HepG2 (cell line): ENCODE measurements around the gene DOK1. TPM values are rescaled to one million over a fixed set of nuclear protein-coding genes. Genes with fewer than 3 reads are reported as not detected.

ENCODE experiments used
- ASH2L ChIP-seq: fragments of 300-600, 200-600 bp; sonication (generic); IDR thresholded peaks from 2 replicates; pipeline ENCODE4 v1.7.0; 2017; ENCODE audit warnings: low read depth, mild to moderate bottlenecking, moderate library complexity, mixed read lengths, low read length; ENCODE audit not compliant: insufficient read length
- CCDC6 ChIP-seq: sonication (generic); formaldehyde crosslinking; IDR thresholded peaks from 2 replicates; pipeline ENCODE4 v1.8.1; 2022; ENCODE audit warnings: mild to moderate bottlenecking, missing genetic modification reagents, moderate library complexity
- CREB1 ChIP-seq, 2 experiments: fragments of 450-650 bp in 1 of 2; IDR thresholded peaks; 2 replicates each; pipeline ENCODE4 v1.6.1; 2016 to 2017; ENCODE audit warnings: control low read depth in 1 of 2, mild to moderate bottlenecking in 1 of 2, missing compliant biosample characterization in 1 of 2, missing genetic modification characterization in 1 of 2
- DNMT3B ChIP-seq: conservative IDR thresholded peaks from 2 replicates; pipeline ENCODE4 v1.6.1; 2016; ENCODE audit warnings: missing biosample characterization, control low read depth
- EED ChIP-seq: sonication (generic); formaldehyde crosslinking; IDR thresholded peaks from 2 replicates; pipeline ENCODE4 v1.5.0; 2020; ENCODE audit warnings: mild to moderate bottlenecking, missing genetic modification reagents
- FOXA1 ChIP-seq, 2 experiments: fragments of 450-650 bp in 1 of 2; sonication (generic) in 1 of 2; formaldehyde crosslinking in 1 of 2; IDR thresholded peaks; 2 replicates each; pipeline versions ENCODE4 v1.4.0 to v1.6.1; 2016 to 2020; ENCODE audit warnings: missing genetic modification reagents in 1 of 2
- HNF1A ChIP-seq, 2 experiments: sonication (generic) in 1 of 2; formaldehyde crosslinking in 1 of 2; IDR thresholded peaks; 2 replicates each; pipeline versions ENCODE4 v1.4.0 to v1.6.1; 2016 to 2020; ENCODE audit warnings: borderline replicate concordance in 1 of 2, low read depth in 1 of 2, mild to moderate bottlenecking in 1 of 2, missing genetic modification reagents in 1 of 2
- KDM2A ChIP-seq: sonication (generic); formaldehyde crosslinking; IDR thresholded peaks from 2 replicates; pipeline ENCODE4 v1.4.0; 2020; ENCODE audit warnings: low read depth, missing genetic modification reagents, borderline replicate concordance
- MED13 ChIP-seq: sonication (generic); formaldehyde crosslinking; IDR thresholded peaks from 2 replicates; pipeline ENCODE4 v1.5.0; 2020; ENCODE audit warnings: missing genetic modification reagents
- MTA1 ChIP-seq: sonication (generic); formaldehyde crosslinking; IDR thresholded peaks from 2 replicates; pipeline ENCODE4 v1.4.0; 2020; ENCODE audit warnings: missing genetic modification reagents, mild to moderate bottlenecking, borderline replicate concordance
- PITX1 ChIP-seq: sonication (generic); formaldehyde crosslinking; IDR thresholded peaks from 2 replicates; pipeline ENCODE4 v1.5.1; 2020; ENCODE audit warnings: mild to moderate bottlenecking, missing genetic modification reagents
- POLR2A ChIP-seq, 2 experiments: IDR thresholded peaks; 2 replicates each; pipeline ENCODE4 v1.6.1; 2011; ENCODE audit warnings: low read depth in 2 of 2, low read length in 2 of 2, mild to moderate bottlenecking in 1 of 2, moderate library complexity in 1 of 2; ENCODE audit not compliant: insufficient read depth in 1 of 2
- PRPF4 ChIP-seq: fragments of 200-400 bp; formaldehyde crosslinking; IDR thresholded peaks from 2 replicates; pipeline ENCODE4 v1.6.1; 2016; ENCODE audit warnings: low read length, low read depth; ENCODE audit not compliant: poor library complexity, severe bottlenecking
- SSRP1 ChIP-seq: IDR thresholded peaks from 2 replicates; pipeline ENCODE4 v1.6.1; 2016; ENCODE audit warnings: control low read depth
- ZC3H13 ChIP-seq: sonication (generic); formaldehyde crosslinking; IDR thresholded peaks from 2 replicates; pipeline ENCODE4 v1.8.1; 2023; ENCODE audit warnings: mild to moderate bottlenecking, missing genetic modification reagents, moderate library complexity
- ZNF121 ChIP-seq: sonication (generic); formaldehyde crosslinking; IDR thresholded peaks from 2 replicates; pipeline ENCODE4 v1.5.0; 2020; ENCODE audit warnings: mild to moderate bottlenecking, missing genetic modification reagents
- ZNF383 ChIP-seq: sonication (generic); formaldehyde crosslinking; IDR thresholded peaks from 2 replicates; pipeline ENCODE4 v1.4.0; 2020; ENCODE audit warnings: missing genetic modification reagents, mild to moderate bottlenecking, borderline replicate concordance
- ZNF547 ChIP-seq: sonication (generic); formaldehyde crosslinking; IDR thresholded peaks from 2 replicates; pipeline ENCODE4 v1.5.1; 2020; ENCODE audit warnings: mild to moderate bottlenecking, missing genetic modification reagents
- ZNF563 ChIP-seq: sonication (generic); formaldehyde crosslinking; IDR thresholded peaks from 2 replicates; pipeline ENCODE4 v1.8.0; 2022; ENCODE audit warnings: mild to moderate bottlenecking, moderate library complexity, missing genetic modification reagents
- ZNF607 ChIP-seq: sonication (generic); formaldehyde crosslinking; IDR thresholded peaks from 2 replicates; pipeline ENCODE4 v1.5.1; 2020; ENCODE audit warnings: missing genetic modification reagents, mild to moderate bottlenecking, borderline replicate concordance
- ZNF615 ChIP-seq: sonication (generic); formaldehyde crosslinking; IDR thresholded peaks from 2 replicates; pipeline ENCODE4 v1.5.0; 2020; ENCODE audit warnings: mild to moderate bottlenecking, missing genetic modification reagents, borderline replicate concordance
- ZNF747 ChIP-seq: sonication (generic); formaldehyde crosslinking; IDR thresholded peaks from 2 replicates; pipeline ENCODE4 v1.8.1; 2023; ENCODE audit warnings: missing genetic modification reagents, mild to moderate bottlenecking, borderline replicate concordance
- polyA plus RNA-seq, 8 experiments: library from polyadenylated mRNA; depleted of rRNA in 3 of 8; stranded (reverse) in 7 of 8; unstranded in 1 of 8; fragments of >200 nt; fragmentation: Illumina TruSeq in 4 of 8; extraction: Trizol in 4 of 8; gene quantifications; 2 replicates each; pipeline versions ENCODE4 v1.2.1 to v1.2.3, GENCODE V29; 2011 to 2016; ENCODE audit warnings: low read depth in 4 of 8, missing spikeins in 1 of 8, mixed read lengths in 1 of 8; ENCODE audit not compliant: insufficient read depth in 1 of 8
- total RNA-seq, 5 experiments: library from RNA; depleted of rRNA; stranded (reverse); fragments of >200 nt; fragmentation: Illumina TruSeq; extraction: Trizol; gene quantifications; 2 replicates each; pipeline ENCODE4 v1.2.3, GENCODE V29; 2016; ENCODE audit warnings: low read depth in 1 of 5
- TF ChIP-seq, protein P1 (sequence below): conservative IDR thresholded peaks from 2 replicates; pipeline ENCODE4 v1.6.1; 2018; ENCODE audit warnings: missing genetic modification reagents

DOK1 gene
- total and polyA plus RNA-seq, 2 of the 13 experiments (the other 11 are each of a cell fraction or from before 2014, with no cell fraction given), result 0.53 to 0.74 TPM

- TF ChIP-seq ZNF607 (CRISPR knock-in tag), result 0 out of 2 replicates have a peak, but pooled peaks have one; percentile 35
- TF ChIP-seq MTA1, result peak; percentile 21; the same call in 1 of the 2 replicates
- TF ChIP-seq EED (CRISPR knock-in tag), result 0 out of 2 replicates have a peak, but pooled peaks have one; percentile 28
- TF ChIP-seq ZNF547, result peak; percentile 46; the same call in 1 of the 2 replicates
- peak; percentile 41 for TF ChIP-seq PRPF4
- peak; percentile 84; the same call in 1 of the 2 replicates for TF ChIP-seq ZNF615 (CRISPR knock-in tag)
- TF ChIP-seq ZNF747 (CRISPR knock-in tag), result no peak
- 0 out of 2 replicates have a peak, but pooled peaks have one; percentile 34 for TF ChIP-seq KDM2A (CRISPR knock-in tag)
- peak; percentile 46; the same call in 1 of the 2 replicates for TF ChIP-seq ZC3H13 (CRISPR knock-in tag)
- 0 out of 2 replicates have a peak, but pooled peaks have one; percentile 69 for TF ChIP-seq DNMT3B (CRISPR knock-in tag)
- TF ChIP-seq HNF1A (IDR thresholded peaks at IDR 0.05; ENCODE audit: low read depth), result no peak
- TF ChIP-seq HNF1A (CRISPR knock-in tag; IDR thresholded peaks at IDR 0.05; ENCODE audit: borderline replicate concordance), result peak; percentile 23; the same call in 1 of the 2 replicates
- TF ChIP-seq FOXA1 (IDR thresholded peaks at IDR 0.05), result no peak
- TF ChIP-seq FOXA1 (CRISPR knock-in tag; IDR thresholded peaks at IDR 0.05), result peak; percentile 26; the same call in 1 of the 2 replicates
- peak; percentile 99 for TF ChIP-seq CREB1 (IDR thresholded peaks at IDR 0.05)
- TF ChIP-seq CREB1 (CRISPR knock-in tag; IDR thresholded peaks at IDR 0.05), result peak; percentile 91
- no peak for TF ChIP-seq ZNF121 (CRISPR knock-in tag)
- peak; percentile 28; the same call in 1 of the 2 replicates for TF ChIP-seq CCDC6 (CRISPR knock-in tag)
- TF ChIP-seq PITX1 (CRISPR knock-in tag), result 0 out of 2 replicates have a peak, but pooled peaks have one; percentile 19
- no peak for TF ChIP-seq ZNF383 (CRISPR knock-in tag)
- TF ChIP-seq SSRP1 (CRISPR knock-in tag), result 0 out of 2 replicates have a peak, but pooled peaks have one; percentile 73
- TF ChIP-seq MED13 (CRISPR knock-in tag), result no peak
- 0 out of 2 replicates have a peak, but pooled peaks have one; percentile 35 for TF ChIP-seq ZNF563
- no peak for TF ChIP-seq POLR2A (IDR thresholded peaks at IDR 0.05; ENCODE audit: insufficient read depth in 1 of 2, low read depth in 2 of 2, low read length in 2 of 2)
- TF ChIP-seq, protein P1, sequence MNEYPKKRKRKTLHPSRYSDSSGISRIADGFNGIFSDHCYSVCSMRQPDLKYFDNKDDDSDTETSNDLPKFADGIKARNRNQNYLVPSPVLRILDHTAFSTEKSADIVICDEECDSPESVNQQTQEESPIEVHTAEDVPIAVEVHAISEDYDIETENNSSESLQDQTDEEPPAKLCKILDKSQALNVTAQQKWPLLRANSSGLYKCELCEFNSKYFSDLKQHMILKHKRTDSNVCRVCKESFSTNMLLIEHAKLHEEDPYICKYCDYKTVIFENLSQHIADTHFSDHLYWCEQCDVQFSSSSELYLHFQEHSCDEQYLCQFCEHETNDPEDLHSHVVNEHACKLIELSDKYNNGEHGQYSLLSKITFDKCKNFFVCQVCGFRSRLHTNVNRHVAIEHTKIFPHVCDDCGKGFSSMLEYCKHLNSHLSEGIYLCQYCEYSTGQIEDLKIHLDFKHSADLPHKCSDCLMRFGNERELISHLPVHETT (CRISPR knock-in tag), result peak; percentile 68; the same call in 1 of the 2 replicates
- peak; percentile 54 for TF ChIP-seq ASH2L
Observed at GRCh38 chr2:74553892-74554819, at the start of gene DOK1, which contains the start of gene LOXL3 (continued).
